ENCODE measurements around the gene FRAT1. TPM values are rescaled to one million over a fixed set of nuclear protein-coding genes. Genes with fewer than 3 reads are reported as not detected.
"Not testable (repeated sequence)": the region's sequence is repeated elsewhere in the genome, so short reads cannot be mapped to it uniquely, and the experiment has no call there.

The FRAT1 gene
- total RNA-seq, 4 donors from 2014 or later, result 5.3 to 8.7 (median 6.6) TPM

DNA sequence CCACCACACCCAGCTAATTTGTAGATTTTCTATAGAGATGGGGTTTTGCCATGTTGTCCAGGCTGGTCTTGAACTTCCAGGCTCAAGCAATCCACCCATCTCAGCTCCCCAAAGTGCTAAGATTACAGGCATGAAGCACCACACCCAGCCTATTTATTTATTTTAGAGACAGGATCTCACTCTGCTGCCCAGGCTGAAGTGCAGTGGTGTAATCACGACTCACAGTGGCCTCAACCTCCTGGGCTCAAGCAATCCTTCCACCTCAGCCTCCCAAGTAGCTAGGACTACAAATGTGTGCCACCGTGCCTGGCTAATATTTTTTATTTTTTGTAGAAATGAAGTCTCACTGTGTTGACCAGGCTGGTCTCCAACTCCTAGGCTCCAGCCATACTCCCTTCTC lies 22.3 kb downstream of the FRAT1 start:
- Histone ChIP-seq H3K27ac (no peak overlapping the region), H3K36me3 (no peaks in the 10 kb centered on the region), H3K9me3 (no peaks in the 10 kb centered on the region), H3K27me3 (no peaks in the 10 kb centered on the region), H3K4me1 (peaks cover 7 to 14% of the 10 kb centered on the region in 2 donors), H3K4me3 (replicated peaks in 1 of 3) (no peak overlapping the region)
- intact Hi-C loops (cut with DNase I), result no loop called here
- WGBS, 2 donors, result 81 to 94% methylated on average over 2 of the region's 2 CpGs
- DNase-seq, result no peak
- TF ChIP-seq POLR2A (IDR thresholded peaks at IDR 0.05), result no peak
- TF ChIP-seq, protein P1, sequence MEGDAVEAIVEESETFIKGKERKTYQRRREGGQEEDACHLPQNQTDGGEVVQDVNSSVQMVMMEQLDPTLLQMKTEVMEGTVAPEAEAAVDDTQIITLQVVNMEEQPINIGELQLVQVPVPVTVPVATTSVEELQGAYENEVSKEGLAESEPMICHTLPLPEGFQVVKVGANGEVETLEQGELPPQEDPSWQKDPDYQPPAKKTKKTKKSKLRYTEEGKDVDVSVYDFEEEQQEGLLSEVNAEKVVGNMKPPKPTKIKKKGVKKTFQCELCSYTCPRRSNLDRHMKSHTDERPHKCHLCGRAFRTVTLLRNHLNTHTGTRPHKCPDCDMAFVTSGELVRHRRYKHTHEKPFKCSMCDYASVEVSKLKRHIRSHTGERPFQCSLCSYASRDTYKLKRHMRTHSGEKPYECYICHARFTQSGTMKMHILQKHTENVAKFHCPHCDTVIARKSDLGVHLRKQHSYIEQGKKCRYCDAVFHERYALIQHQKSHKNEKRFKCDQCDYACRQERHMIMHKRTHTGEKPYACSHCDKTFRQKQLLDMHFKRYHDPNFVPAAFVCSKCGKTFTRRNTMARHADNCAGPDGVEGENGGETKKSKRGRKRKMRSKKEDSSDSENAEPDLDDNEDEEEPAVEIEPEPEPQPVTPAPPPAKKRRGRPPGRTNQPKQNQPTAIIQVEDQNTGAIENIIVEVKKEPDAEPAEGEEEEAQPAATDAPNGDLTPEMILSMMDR (IDR thresholded peaks at IDR 0.05), result no peak

DNA sequence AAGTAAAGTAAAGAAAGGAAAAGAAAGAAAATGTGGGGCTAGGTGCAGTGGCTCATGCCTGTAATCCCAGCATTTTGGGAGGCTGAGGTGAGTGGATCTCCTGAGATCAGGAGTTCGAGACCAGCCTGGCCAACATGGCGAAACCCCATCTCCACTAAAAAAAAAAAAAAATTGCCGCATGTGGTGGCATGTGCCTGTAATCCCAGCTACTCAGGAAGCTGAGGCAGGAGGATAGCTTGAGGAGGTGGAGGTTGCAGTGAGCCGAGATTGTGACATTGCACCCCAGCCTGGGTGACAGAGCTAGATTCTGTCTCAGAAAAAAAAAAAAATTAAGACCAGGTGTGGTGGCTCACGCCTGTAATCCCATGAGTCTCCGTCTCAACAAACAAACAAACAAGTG lies 24.6 kb downstream of the FRAT1 start:
- intact Hi-C loops (cut with DNase I), result not testable (repeated sequence)
- 90 to 91% methylated on average over 6 of the region's 6 CpGs for WGBS, 2 donors

DNA sequence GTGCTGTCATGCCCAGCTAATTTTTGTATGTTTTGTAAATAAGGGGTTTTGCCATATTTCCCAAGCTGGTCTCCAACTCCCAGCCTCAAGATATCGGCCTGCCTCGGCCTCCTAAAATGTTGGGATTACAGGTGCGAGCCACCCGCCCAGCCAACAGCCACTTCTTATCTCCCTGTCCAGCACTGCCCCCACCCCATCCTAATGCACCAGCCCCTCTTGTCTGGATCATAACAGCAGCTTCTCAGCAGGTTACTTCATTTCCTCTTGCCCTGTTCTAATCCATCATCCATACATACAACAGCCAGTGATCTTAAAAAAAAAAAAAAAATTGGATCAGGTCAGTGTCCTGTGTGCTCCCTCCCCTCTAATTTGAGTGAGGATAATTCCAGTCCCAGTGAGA lies 28.2 kb downstream of the FRAT1 start:
- TF ChIP-seq, protein P1 (IDR thresholded peaks at IDR 0.05), result no peak
- TF ChIP-seq POLR2A (IDR thresholded peaks at IDR 0.05), result no peak
- intact Hi-C loops (cut with DNase I), result no loop called here
- 97 to 98% methylated on average over 4 of the region's 4 CpGs for WGBS, 2 donors
- no peak for DNase-seq
- Histone ChIP-seq H3K36me3 (no peaks in the 10 kb centered on the region), H3K4me3 (replicated peaks in 1 of 3) (no peak overlapping the region), H3K27ac (no peak overlapping the region), H3K27me3 (no peaks in the 10 kb centered on the region), H3K9me3 (no peaks in the 10 kb centered on the region), H3K4me1 (no peaks in the 10 kb centered on the region)

More for the DNA sequence above, 24.6 kb downstream of the FRAT1 start:
- H3K36me3 ChIP-seq; H3K9me3 ChIP-seq; H3K4me3 ChIP-seq (replicated peaks in 1 of 3); H3K4me1 ChIP-seq; DNase-seq; H3K27ac ChIP-seq; H3K27me3 ChIP-seq: not testable (repeated sequence)

DNA sequence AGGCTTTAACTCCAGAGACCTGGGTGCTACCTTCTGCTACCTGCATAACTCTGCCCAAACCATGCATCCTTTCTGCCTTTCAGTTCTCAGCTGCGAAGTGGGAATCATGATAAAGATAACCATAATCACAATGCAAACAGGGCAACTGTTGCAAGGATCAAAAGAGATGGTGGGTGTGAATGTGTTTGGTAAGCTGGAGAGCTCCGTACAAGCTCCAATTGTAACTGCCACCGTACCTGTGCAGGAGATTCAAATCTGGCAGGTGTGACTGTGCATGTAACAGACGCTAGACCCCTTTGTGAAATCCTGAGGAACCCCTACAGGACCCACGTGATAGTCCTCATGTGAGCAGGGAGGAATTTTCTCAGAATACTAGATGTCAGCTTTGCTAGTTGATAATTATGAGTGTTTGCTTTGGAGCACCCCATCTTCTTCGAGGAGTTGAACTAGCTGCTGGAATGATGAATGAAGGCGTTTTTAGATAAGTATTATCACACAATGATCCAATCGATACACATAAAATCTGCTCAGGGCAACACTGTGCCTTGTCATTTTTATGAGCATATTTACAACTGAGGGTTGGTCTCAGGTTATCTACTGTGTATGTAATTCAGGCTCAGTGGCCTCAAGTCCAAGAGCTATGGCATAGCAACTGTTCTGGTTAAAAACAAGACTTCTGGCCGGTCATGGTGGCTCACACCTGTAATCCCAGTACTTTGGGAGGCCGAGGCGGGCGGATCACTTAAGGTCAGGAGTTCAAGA lies 30.9 kb downstream of the FRAT1 start:
- H3K4me3 ChIP-seq (replicated peaks in 1 of 3), result no peak overlapping the region
- DNase-seq, result no peak
- 91 to 93% methylated on average over 10 to 12 of the region's 12 CpGs for WGBS, 2 donors
- no peaks in the 10 kb centered on the region for H3K9me3 ChIP-seq
- intact Hi-C loops (cut with DNase I), result no loop called here
- TF ChIP-seq, protein P1 (IDR thresholded peaks at IDR 0.05), result no peak
- TF ChIP-seq POLR2A (IDR thresholded peaks at IDR 0.05), result no peak
- no peaks in the 10 kb centered on the region for H3K4me1 ChIP-seq
- no peaks in the 10 kb centered on the region for H3K27me3 ChIP-seq
- no peak overlapping the region for H3K27ac ChIP-seq
- no peaks in the 10 kb centered on the region for H3K36me3 ChIP-seq

DNA sequence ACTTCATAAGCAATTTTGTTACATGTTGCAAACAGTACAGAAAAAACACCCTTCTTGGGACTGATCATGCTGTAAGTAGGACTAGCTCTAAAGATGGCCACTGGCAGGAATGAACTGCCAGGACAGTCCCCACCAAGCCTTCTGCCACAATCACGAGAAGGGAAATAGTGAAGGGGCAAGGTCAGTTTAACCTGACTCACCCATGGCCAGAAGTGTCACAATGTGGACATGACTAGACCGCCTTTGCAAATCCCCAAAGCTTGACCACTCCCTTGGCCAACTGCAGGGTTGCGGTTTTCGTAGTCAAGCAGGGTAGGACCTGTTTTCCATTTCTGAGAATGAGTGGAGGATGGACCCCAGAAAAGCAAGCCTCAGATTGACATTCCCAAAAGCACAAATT lies 34.9 kb downstream of the FRAT1 start:
- H3K27me3 ChIP-seq, result no peaks in the 10 kb centered on the region
- H3K4me3 ChIP-seq (replicated peaks in 1 of 3), result no peak overlapping the region
- no peaks in the 10 kb centered on the region for H3K9me3 ChIP-seq
- H3K4me1 ChIP-seq, result peaks cover 0 to 5% of the 10 kb centered on the region in 2 donors
- H3K36me3 ChIP-seq, result peaks cover 0 to 8% of the 10 kb centered on the region in 2 donors
- H3K27ac ChIP-seq, result no peak overlapping the region
- TF ChIP-seq POLR2A (IDR thresholded peaks at IDR 0.05), result no peak
- TF ChIP-seq, protein P1 (IDR thresholded peaks at IDR 0.05), result no peak
- WGBS, 2 donors, result 94 to 99% methylated on average over 4 of the region's 4 CpGs
- intact Hi-C loops (cut with DNase I), result no loop called here
- no peak for DNase-seq
